Right hindlimb (tissue), 1 donor: ENCODE data around the gene CCR7.

Source experiments
- DNase-seq: peaks from one replicate; pipeline ENCODE4 v3.0.0-alpha.2; 2018

The CCR7 gene

GRCh38 chr17:40511667-40512220 lies 53.5 kb downstream of the CCR7 start:
- peak; percentile 45 for DNase-seq

DNA sequence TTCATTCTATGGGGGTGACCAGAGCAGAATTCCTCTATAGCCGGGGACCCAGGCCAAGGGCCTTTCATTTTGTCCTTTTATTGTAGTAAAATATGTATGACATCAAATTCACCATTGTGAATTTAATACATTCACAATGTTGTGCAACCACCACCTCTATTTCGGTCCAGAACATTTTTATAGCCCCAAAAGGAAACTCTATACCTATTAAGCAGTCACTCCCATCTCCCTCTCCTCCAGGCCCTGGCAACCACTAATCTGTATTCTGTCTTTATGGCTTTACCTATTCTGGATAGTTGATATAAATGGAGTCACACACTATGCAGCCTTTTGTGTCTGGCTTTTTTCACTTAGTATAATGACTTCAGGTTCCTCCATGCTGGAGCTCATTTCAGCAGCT lies 54.1 kb downstream of the CCR7 start:
- DNase-seq = no peak

DNA sequence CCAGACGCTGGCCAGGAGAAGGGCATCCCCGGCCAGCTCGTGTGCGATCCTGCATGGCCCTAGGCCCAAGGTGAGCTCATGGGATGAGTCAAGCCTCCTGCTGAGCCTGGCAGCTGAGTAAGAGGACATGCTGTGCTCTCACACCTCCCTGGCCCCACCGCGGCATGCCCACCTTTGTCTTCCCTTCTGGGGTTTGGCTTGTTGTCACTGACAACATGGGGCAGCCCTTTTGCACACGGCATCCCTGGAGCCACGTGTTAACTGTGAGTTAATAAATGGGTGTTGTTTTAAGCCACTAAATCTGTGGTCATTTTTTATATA lies 55.0 kb downstream of the CCR7 start:
- DNase-seq = peak; percentile 14

DNA sequence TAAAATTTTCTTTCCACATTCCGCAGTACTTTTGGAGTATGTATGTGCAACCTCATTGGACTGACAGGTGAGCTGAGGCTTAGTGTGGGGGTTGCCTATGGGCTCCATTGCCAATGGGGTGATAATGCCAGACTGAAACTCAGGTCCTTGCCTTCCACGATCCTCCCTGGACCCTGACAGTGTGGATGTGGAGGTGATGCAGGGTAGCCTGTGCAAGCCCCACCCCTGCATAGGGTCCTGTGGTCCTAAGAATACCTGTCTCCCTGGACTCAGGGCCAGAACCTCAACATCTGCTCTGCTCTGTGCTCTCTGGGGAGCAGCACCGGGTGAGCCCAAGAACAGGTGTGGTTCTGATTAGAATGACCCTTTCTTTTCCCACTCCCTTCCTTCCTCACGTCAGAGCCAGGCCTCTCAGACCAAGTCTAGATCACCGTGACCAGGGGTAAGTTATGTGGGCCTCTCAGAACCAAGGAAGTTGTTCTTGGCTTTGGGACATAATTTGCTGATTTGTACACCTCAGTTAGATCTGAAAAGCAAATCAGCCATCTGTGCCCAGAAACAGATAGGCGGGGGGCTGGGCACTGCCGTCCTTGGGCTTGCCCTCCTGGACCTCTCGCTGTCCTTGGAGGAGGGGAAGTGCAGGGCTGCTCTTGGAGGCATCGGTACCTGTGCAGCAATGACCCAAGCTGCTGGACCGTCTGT lies 55.5 kb downstream of the CCR7 start:
- DNase-seq = peak; percentile 6

DNA sequence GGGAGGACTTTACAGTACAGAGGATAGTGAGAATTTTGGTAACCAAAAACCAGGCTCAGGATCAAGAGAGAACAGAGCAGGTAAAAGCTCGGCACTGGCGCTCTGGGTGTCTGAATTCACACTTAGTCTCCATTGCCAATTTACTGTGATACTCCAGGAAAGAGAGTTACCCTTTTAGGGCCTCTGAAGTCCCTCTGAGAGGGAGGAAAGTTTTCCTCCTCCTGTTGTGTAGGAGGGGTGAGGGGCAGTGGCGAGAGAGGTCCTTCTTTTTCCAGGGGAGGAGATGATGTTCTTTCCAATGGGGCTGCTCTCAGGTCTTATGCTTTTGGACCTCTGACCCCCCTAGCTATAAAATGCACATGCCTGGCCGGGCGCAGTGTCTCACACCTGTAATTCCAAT lies 58.5 kb downstream of the CCR7 start:
- DNase-seq = peak; percentile 8
